ENCODE data around the gene FBXO36.

Gene FBXO36

DNA sequence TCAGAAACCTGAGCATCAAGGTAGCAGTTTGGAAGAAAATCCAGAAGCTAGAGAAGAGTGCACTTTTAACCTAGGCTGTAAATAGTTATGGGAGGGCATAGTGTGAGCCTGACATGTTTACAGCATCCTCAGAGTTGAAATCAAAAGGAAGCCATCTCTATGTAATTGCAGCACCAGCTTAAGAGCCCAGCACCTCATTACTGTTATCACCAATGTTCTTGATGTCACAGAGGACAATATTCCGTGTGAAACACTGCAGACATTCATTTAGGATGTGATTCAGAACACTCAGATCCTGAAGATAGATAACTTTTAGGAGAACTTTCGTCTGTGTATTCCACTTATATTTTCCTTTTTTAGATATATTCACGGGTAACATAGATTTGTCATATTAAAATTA is 48.1 kb downstream of the FBXO36 start:
- DNase-seq (ENCODE audit: low spot score) = no peak

- no peak for DNase-seq (ENCODE audit: low spot score)
Observed at GRCh38 chr2:229971298-229971790, 49.0 kb downstream of the FBXO36 start.

DNA sequence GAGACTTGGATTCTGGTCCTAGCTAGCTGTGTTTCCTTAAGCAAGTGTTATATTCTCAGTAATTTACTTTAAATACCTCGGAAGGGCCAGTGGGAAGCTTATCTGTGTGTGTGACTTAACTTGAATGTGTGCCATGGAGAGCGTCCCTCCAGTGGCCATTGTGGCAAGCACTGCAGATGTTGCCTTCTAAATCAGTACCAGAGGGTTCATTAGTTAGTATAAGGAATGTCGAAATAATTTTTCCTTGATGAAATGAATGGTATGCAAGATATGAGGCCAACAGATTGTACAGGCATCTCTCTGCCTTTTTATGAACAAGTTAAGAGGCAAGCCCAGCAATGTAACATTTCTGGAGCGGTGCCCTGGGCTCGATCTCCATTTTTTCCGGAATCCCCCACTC is 52.0 kb downstream of the FBXO36 start:
- DNase-seq (ENCODE audit: low spot score) = no peak

DNA sequence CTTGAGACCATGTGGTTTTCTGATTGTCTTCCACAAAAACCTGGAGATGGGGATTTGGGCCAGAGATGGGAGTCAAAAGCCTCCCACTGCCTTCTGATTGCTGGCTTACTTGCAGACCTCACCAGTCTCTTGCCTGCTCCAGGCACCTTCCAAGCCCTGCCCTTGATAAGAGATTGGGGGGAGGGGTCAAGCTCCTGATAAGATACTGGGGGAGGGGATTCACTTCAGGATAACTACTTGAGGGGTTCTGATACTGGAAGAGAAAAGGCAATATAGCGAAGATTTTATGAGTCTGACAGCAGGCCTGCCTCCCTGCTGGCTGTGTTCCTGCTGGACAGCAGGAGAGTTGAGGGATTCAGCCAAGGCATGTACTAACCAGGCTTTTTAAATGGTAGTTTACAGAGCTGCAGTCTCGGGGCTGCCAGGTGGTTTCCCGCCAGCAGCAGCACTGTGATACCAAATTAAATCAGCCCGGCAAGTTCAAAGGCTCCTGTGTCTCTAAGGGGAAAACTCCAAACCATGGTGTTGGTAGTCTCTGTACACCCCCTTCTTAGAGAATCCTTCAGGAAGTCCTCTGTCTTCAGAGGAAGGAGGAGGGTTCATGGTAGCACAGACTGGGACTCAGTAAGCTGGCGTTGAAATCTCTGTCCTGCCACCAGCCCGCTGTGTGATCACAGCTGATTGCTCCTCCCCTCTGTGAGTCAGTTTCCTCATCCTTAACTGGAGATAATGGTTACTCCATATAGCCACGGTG is 58.3 kb downstream of the FBXO36 start:
- DNase-seq (ENCODE audit: low spot score) = peak; percentile 70

GRCh38 chr2:229993236-229993635 is 70.9 kb downstream of the FBXO36 start:
- no peak for DNase-seq (ENCODE audit: low spot score)

- DNase-seq (ENCODE audit: low spot score) = no peak
Observed at GRCh38 chr2:229996320-229996719, 74.0 kb downstream of the FBXO36 start.

DNA sequence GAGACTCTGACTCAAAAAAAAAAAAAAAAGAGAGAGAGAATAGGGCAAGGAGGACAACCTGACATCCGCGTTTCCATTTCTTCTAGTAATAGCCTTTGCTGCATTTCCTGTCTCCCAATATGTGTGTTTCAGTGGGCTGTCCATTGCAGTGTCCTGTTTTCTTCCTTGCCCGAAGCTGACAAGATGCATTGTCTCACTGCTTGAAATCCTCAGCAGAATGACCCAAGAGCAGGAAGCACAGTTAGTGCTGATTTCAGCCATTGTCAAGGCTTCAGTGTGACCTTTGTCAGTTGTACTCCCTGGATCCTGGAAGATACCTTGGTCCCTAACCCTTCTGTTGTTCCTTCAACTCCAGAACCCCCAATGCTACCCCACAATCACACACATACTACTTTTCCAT is 75.3 kb downstream of the FBXO36 start:
- DNase-seq (ENCODE audit: low spot score) = no peak

DNA sequence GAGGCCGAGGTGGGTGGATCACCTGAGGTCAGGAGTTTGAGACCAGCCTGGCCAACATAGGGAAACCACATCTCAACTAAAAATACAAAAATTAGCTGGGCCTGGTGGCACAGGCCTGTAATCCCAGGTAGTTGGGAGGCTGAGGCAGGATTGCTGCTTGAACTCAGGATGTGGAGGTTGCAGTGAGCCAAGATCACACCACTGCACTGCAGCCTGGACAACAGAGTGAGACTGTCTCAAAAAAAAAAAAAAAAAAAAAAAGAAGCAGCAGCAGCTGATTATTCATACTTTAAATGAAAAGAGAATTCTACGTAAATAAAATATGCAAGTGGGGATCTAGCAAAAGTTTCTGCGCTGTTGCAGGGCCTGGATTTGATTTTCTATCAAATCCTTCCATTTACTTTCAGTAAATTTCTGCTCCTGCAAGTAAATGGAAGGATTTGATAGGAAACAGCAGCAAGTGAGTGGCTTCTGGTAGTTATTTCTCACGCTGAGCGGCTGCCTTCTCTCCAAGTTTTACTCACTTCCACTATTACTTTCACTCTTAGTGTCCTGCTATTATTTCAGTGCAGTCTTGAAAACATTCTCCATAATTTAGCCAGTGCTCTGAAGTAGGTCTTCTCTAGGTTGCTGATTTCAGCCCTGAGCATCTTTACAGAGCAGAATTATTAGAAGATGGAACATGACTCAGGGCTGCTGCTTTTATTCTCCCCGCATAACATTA is 78.0 kb downstream of the FBXO36 start:
- peak; percentile 29 for DNase-seq (ENCODE audit: low spot score)

GRCh38 chr2:230007931-230008707 is 85.8 kb downstream of the FBXO36 start:
- DNase-seq (ENCODE audit: low spot score) = peak; percentile 75

DNA sequence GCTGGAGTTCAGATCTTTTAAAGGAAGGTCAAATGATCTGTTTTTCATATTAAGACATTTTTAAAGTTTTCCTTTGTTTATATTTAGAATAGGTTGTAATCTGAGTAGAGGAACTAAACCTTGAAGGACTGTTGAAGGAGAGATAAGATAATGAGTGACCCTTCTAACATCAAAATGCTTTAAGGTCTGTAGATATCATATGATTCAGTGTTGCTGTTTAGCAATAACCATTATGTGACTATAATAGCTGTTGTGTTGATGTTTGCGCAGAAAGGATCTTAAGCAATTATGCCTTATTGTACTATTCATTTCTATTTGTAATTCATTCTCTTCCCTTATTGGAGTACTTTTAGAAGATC is 86.4 kb downstream of the FBXO36 start:
- no peak for DNase-seq (ENCODE audit: low spot score)

DNA sequence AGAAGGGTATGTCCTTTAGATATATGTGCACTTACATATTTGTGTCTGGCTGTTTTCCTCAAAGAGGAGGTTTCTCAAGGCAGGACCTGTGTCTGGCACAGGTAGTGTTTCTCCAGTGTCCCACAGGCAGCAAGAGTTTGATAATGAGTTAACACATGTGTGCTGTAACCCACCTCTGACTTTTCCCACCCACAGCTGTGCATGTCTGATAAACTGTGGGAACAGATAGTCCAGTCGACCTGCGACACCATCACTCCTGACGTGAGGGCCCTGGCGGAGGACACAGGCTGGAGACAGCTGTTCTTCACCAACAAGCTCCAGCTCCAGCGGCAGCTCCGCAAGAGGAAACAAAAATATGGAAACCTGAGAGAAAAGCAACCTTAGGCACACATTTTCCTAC is 88.2 kb downstream of the FBXO36 start:
- DNase-seq (ENCODE audit: low spot score) = no peak

DNA sequence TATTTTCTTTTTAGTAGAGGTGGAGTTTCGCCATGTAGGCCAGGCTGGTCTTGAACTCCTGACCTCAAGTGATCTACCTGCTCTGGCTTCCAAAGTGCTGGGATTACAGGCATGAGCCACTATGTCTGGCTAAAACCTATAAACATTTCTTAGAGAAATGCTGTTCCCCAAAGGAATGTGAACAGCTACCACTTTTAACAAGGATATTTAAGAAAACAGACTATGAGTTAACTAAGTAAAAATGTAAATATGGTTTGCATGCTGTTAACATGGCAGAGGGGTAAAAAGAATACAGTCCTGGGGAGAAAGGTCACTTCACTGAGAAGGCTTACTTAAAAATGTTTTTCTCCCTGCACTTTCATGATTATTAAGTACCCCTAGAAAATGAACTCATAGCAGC is 89.3 kb downstream of the FBXO36 start:
- no peak for DNase-seq (ENCODE audit: low spot score)

GRCh38 chr2:230012267-230012884 is 90.1 kb downstream of the FBXO36 start:
- no peak for DNase-seq (ENCODE audit: low spot score)

DNA sequence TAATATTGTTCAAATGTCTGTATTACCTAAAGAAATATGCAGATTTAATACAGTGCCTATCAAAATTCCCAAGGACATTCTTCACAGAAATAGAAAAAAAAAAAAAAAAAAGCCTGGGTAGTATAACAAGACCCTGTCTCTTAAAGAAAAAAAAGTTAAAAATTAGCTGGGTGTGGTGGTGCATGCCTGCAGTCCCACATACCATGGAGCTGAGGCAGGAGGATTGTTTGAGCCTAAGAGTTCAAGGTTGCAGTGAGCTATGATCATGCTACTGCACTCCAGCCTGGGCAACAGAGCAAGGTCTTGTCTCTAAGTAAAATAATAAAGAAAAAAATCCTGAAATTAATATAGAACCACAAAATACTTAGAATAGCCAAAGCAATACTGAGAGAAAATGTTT is 94.5 kb downstream of the FBXO36 start:
- no peak for DNase-seq (ENCODE audit: low spot score)

- DNase-seq (ENCODE audit: low spot score) = no peak
Observed at GRCh38 chr2:230018153-230018552, 95.8 kb downstream of the FBXO36 start.

DNA sequence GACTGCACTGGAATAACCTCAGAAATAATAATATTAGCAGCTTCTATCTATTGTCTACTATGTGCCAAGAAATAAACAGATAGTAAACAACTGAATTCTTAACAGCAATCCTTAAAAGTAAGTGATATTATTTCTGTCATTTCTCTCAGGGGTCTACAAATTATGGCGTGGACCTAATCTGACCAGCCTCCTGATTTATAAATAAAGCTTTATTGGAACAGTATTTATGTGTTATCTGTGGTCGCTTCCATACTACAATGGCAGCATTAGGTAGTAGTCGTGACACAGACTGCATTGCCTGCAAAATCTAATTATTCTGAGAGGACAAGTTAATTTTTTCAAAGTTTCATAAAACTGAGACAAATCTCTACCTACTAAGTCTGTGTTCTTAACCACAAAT is 97.4 kb downstream of the FBXO36 start:
- no peak for DNase-seq (ENCODE audit: low spot score)

- no peak for DNase-seq (ENCODE audit: low spot score)
Observed at GRCh38 chr2:230023313-230023712, 101.0 kb downstream of the FBXO36 start.

DNA sequence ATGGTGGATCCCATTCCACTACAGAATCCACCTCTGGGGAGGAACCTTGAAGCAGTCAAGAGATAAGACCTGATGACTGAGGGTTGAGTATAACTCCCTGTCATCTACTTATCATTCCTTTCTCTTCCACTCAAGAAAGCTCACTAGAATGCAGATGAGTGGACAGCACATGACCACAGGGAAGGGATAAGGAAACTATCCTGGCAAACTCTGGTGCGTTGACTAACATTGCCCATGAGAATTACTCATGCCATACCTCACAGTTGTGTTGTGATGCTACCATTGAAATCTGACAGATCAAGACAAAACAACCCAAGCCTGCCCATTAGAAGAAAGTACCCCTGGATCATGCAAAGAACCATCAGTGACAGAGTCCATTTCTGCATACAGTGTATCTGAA is 119.9 kb downstream of the FBXO36 start:
- no peak for DNase-seq (ENCODE audit: low spot score)

- DNase-seq (ENCODE audit: low spot score) = no peak
Observed at GRCh38 chr2:230043025-230043424, 120.7 kb downstream of the FBXO36 start.

DNA sequence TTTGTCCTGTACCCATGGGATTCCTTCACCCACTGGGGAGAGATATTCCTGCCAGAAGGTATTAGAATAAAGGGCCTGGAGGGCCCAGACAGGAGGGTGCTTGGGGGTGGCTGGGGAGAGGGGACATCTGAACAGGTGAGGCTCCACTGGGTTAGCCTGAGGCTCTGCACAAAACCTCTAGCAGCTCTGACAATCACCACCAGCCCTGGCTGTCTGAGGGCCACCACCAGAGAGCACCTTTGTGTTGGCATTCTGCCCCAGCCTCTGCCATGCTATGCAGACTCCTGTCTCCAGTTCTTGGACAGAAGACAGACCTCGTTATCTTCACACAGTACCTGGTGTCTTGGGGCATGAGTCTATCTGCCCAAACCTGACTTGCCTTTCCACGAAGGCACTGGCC is 121.2 kb downstream of the FBXO36 start:
- DNase-seq (ENCODE audit: low spot score) = no peak

- no peak for DNase-seq (ENCODE audit: low spot score)
Observed at GRCh38 chr2:230046491-230046890, 124.2 kb downstream of the FBXO36 start.

DNA sequence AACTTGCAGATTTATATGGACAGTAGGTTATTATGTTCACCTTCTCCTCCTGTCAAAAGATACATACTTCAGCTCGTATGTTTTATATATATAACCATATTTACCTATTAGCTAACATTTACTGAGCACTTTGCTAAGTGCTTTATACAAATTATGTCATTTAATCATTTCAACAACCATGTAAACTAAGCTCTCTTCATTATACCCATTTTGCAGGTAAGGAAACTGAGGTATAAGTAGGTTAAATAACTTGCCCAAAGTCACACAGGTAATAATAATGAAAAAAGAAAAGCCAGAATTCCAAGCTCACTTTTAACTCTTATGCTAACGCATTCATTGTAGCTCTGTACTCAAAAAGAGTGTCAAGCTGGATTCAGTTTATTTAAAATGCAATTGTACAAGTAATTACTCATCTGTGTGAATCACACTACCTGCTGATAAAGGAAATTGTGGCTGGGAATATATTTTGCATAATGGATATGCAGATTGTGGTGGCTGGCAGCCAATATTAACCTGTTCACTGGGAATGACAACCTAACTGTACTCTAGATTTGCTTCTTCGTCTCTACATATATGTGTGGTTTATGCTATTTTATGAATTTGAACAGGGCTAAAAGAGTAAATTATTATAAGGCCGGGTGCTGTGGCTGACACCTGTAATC is 125.8 kb downstream of the FBXO36 start:
- DNase-seq (ENCODE audit: low spot score) = no peak
